ENCODE data around the gene ARHGEF28. TPM values are rescaled to one million over a fixed set of nuclear protein-coding genes. Genes with fewer than 3 reads are reported as not detected.
A peak's percentile ranks its signal among the peaks of the same experiment; 100 is the strongest.

The ARHGEF28 gene
- total RNA-seq, 4 donors from 2014 or later: 30.9 to 54.7 (median 36.2) TPM

DNA sequence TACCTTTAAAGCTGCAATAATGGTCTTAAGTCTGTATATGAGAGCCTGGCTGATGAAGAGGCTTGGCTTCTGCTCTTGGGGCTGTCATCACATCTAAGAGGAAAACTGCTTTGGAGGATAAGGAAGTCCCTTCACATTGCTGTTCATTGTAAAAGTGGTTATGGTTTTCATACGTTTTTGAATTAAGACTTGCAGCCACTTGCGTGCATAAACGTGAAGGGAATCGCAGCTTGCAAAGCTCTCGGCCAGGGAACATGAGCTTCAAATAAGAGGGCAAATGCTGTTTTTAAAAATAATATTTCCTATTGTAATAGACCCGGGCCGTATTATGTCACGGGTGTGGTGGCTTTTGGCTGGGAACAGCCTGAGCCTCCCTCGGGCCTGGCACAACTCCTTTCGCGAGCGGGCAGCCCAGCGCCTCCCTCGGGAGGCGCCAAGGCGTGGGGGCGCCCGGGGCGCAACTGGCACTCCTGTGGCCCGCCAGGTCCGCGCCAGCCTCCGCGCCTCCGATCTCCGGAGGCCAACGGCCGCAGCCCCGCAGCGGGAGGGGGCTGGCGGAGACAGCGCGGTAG lies 538 bp upstream of the ARHGEF28 start:
- intact Hi-C loops (cut with DNase I; ENCODE audit: low total_unique reads): no loop called here
- WGBS, 2 donors: 1 to 2% methylated on average over 22 to 28 of the region's 33 CpGs
- H3K4me3 ChIP-seq (ENCODE audit: low read depth, poor library complexity, severe bottlenecking): peak overlapping the region; percentile 40
- no peak for DNase-seq (ENCODE audit: low spot score in 2 of 2)
- no peak for TF ChIP-seq POLR2A (IDR thresholded peaks at IDR 0.05)
- TF ChIP-seq CTCF (IDR thresholded peaks at IDR 0.05): no peak

DNA sequence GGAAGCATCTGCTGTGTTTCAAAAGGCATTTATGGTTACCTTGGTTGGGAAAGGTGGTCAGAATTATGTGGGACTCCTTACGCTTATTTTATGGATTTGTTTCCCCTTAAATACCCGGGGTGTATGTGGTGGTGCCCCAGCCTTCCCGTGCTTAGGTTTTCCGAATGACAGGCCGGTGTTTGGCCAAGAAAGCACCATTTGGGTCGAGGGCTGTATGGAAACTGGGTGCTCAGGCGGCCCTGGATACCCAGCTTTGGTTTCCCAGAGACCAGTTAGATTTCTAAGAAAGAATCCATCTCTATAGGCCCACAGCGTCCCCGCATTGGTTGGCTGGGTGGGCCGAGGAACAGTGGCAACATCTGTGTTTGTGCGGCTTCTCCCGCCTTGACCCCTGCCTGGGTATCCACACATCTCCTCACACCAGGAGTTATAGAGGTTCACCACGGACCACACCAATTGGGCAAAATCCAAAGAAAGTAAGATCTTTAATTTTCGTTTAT lies 868 bp downstream of the ARHGEF28 start:
- WGBS, 2 donors: 68 to 78% methylated on average over 14 of the region's 14 CpGs
- TF ChIP-seq CTCF (IDR thresholded peaks at IDR 0.05) (no peak), POLR2A (IDR thresholded peaks at IDR 0.05) (no peak)
- no peak overlapping the region for H3K4me3 ChIP-seq (ENCODE audit: low read depth, poor library complexity, severe bottlenecking)
- intact Hi-C loops (cut with DNase I; ENCODE audit: low total_unique reads): no loop called here
- no peak for DNase-seq (ENCODE audit: low spot score in 2 of 2)

DNA sequence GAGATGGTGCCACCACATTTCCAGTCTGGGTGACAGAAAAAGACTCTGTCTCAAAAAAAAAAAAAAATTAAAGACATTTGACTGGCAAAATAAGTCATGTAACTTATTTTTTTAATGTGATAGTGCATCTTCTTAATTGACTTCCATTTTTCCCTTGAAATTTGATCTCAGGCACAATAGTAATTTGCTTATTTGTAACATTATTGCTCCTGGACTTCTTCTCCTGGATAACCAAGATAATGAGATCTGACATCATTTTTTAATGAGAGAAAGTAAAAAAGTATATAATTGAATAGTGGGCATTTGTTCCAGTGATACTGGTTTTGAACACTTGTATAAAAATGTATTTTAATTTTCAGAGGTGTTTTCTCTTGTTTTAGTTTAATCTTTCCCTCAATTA lies 3.5 kb downstream of the ARHGEF28 start:
- intact Hi-C loops (cut with DNase I; ENCODE audit: low total_unique reads): no loop called here

GRCh38 chr5:73630765-73631164 lies 4.8 kb downstream of the ARHGEF28 start:
- DNase-seq (ENCODE audit: low spot score in 2 of 2): no peak
- intact Hi-C loops (cut with DNase I; ENCODE audit: low total_unique reads): no loop called here

More for the DNA sequence above, 3.5 kb downstream of the ARHGEF28 start:
- no peak for TF ChIP-seq POLR2A (IDR thresholded peaks at IDR 0.05)
- no peak for DNase-seq (ENCODE audit: low spot score in 2 of 2)
- no peak overlapping the region for H3K4me3 ChIP-seq (ENCODE audit: low read depth, poor library complexity, severe bottlenecking)

DNA sequence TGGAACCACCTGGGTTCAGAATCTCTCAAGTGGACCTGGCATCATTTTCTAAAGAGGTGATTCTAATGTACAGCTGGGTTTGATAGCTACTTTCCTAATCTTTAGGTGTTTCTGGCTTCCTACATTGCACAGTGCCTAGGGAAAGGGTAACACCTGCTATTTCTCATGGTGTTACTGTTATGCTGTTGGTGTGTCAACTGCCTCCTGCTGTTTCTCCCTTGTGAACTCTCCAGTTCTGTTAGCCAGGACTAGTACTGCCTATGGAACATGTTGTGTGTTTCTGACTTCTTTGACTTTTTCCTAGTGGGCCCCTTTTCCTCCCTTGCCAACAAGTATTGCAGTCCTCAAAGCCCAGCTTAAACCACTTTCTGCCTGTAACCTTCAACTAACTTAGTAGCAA lies 5.5 kb downstream of the ARHGEF28 start:
- TF ChIP-seq CTCF (IDR thresholded peaks at IDR 0.05): no peak
- TF ChIP-seq POLR2A (IDR thresholded peaks at IDR 0.05): no peak
- DNase-seq (ENCODE audit: low spot score in 2 of 2): no peak
- intact Hi-C loops (cut with DNase I; ENCODE audit: low total_unique reads): no loop called here
- no peak overlapping the region for H3K4me3 ChIP-seq (ENCODE audit: low read depth, poor library complexity, severe bottlenecking)

More at GRCh38 chr5:73630765-73631164, 4.8 kb downstream of the ARHGEF28 start:
- H3K4me3 ChIP-seq (ENCODE audit: low read depth, poor library complexity, severe bottlenecking): no peak overlapping the region
- no peak for TF ChIP-seq POLR2A (IDR thresholded peaks at IDR 0.05)
- TF ChIP-seq CTCF (IDR thresholded peaks at IDR 0.05): no peak

DNA sequence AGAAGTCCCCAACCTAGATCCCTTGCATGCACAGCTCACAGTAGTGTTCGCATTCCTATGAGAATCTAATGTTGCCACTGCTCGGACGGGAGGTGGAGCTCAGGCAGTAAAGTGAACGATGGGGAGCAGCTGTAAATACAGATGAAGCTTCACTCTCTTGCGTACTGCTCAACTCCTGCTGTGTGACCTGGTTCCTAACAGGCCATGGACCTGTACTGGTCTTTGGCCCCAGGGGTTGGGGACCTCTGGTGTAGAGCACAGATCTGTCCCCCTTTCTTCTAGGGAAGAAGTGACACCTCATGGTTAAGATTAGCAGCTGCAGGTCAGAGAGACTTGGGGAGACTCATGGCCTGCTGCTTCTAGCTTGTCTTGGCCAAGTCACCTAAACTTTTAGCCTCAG lies 7.1 kb downstream of the ARHGEF28 start:
- H3K4me3 ChIP-seq (ENCODE audit: low read depth, poor library complexity, severe bottlenecking): no peak overlapping the region
- 75 to 77% methylated on average over 5 of the region's 5 CpGs for WGBS, 2 donors
- intact Hi-C loops (cut with DNase I; ENCODE audit: low total_unique reads): no loop called here
- no peak for DNase-seq (ENCODE audit: low spot score in 2 of 2)
- TF ChIP-seq CTCF (IDR thresholded peaks at IDR 0.05) (no peak), POLR2A (IDR thresholded peaks at IDR 0.05) (no peak)
